Measurements from ENCODE around the gene CBLB. TPM values are rescaled to one million over a fixed set of nuclear protein-coding genes. Genes with fewer than 3 reads are reported as not detected.

The CBLB gene
- total and polyA plus RNA-seq, 2 experiments from 2014 or later, result 20.5 to 47.7 TPM

- Histone ChIP-seq H2AFZ (no peak overlapping the region), H3F3A (replicated peaks; ENCODE audit: low read depth) (no peaks in the 10 kb centered on the region), H3K27ac (ENCODE audit: low read depth) (no peak overlapping the region), H3K79me2 (replicated peaks; ENCODE audit: insufficient read depth) (peaks cover 94% of the 10 kb centered on the region), H3K27me3 (ENCODE audit: insufficient read depth) (no peaks in the 10 kb centered on the region), H4K20me1 (replicated peaks; ENCODE audit: insufficient read depth) (no peaks in the 10 kb centered on the region), H3K4me3 (no peak overlapping the region), H3K9me2 (ENCODE audit: insufficient read depth) (no peaks in the 10 kb centered on the region), H3K4me2 (no peak overlapping the region), H3K36me3 (ENCODE audit: insufficient read depth) (no peaks in the 10 kb centered on the region), H3K4me1 (ENCODE audit: insufficient read depth) (peaks cover under 1% of the 10 kb centered on the region; the same call in 1 of the 2 replicates)
- no peaks in the 10 kb centered on the region for H3K9me3 Mint-ChIP-seq
- no peaks in the 10 kb centered on the region for H3K27me3 Mint-ChIP-seq (ENCODE audit: insufficient read depth, low read depth, poor library complexity)
- H3K27ac Mint-ChIP-seq, result no peak overlapping the region
- TF ChIP-seq CREB1 (CRISPR knock-in tag; IDR thresholded peaks at IDR 0.05; ENCODE audit: low read depth) (no peak), ZNF331 (CRISPR knock-in tag; IDR thresholded peaks at IDR 0.05; ENCODE audit: low read depth) (no peak), POLR2AphosphoS5 (IDR thresholded peaks at IDR 0.05; ENCODE audit: low read depth) (no peak), JUNB (IDR thresholded peaks at IDR 0.05; ENCODE audit: unreplicated experiment) (no peak), ETS1 (IDR thresholded peaks at IDR 0.05) (no peak), EZH2phosphoT487 (IDR thresholded peaks at IDR 0.05; ENCODE audit: unreplicated experiment) (no peak), EZH2 (IDR thresholded peaks at IDR 0.05; ENCODE audit: low read depth, unreplicated experiment) (no peak), CTCF (conservative IDR thresholded peaks at IDR 0.05; ENCODE audit: low read depth in 2 of 2) (no peak), STAT1 (IDR thresholded peaks at IDR 0.05; ENCODE audit: unreplicated experiment) (no peak), REST (IDR thresholded peaks at IDR 0.05; ENCODE audit: unreplicated experiment) (no peak), ZNF462 (CRISPR knock-in tag; IDR thresholded peaks at IDR 0.05) (no peak), NANOG (IDR thresholded peaks at IDR 0.05; ENCODE audit: borderline replicate concordance) (no peak)
- H3K4me1 Mint-ChIP-seq, result peaks cover 8% of the 10 kb centered on the region; the same call in 2 of the 3 replicates
- no peak for DNase-seq (ENCODE audit: low spot score)
- ATAC-seq, result no peak
- H3K36me3 Mint-ChIP-seq (ENCODE audit: low read depth), result peaks cover 15% of the 10 kb centered on the region; the same call in 2 of the 3 replicates
- no peak overlapping the region for H3K4me3 Mint-ChIP-seq
Measured at GRCh38 chr3:105860641-105861040, 8.2 kb downstream of the CBLB start.

Measured in GM23338 (cell line).